Hematopoietic multipotent progenitor cell treated with erythropoietin and hydrocortisone succinate and interleukin-3 and kit ligand, for 17 days (in vitro differentiated cells): ENCODE measurements around the gene CCDC50.

Experiments
- DNase-seq: peaks from one replicate; pipeline ENCODE4 v3.0.0-alpha.2; 2015; ENCODE audit warnings: low spot score

Gene CCDC50

GRCh38 chr3:191424881-191425280 lies 95.7 kb downstream of the CCDC50 start:
- DNase-seq = no peak

GRCh38 chr3:191425322-191425734 lies 96.1 kb downstream of the CCDC50 start:
- DNase-seq = no peak

DNA sequence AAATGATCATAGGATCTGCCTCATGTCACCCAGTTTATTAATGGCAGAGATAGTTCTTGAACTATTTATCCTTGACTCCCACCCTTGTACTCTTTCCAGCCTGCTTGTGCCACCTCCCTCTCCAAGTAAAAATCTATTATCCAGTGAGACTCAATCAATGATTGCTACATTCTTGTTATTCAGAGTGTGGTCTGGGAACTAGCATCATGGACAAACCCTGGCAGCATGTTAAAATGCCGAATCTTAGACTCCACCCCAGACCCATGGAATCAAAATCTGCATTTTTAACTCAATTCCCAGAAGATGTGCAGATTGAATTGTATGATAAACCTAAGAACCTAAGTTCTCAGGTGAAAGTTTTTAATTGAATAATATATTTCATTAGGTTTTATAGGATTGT lies 97.1 kb downstream of the CCDC50 start:
- no peak for DNase-seq

- no peak for DNase-seq
These were observed 99.0 kb downstream of the CCDC50 start for GRCh38 chr3:191428177-191428576.

- DNase-seq = no peak
These were observed 100.9 kb downstream of the CCDC50 start for GRCh38 chr3:191430103-191430502.

DNA sequence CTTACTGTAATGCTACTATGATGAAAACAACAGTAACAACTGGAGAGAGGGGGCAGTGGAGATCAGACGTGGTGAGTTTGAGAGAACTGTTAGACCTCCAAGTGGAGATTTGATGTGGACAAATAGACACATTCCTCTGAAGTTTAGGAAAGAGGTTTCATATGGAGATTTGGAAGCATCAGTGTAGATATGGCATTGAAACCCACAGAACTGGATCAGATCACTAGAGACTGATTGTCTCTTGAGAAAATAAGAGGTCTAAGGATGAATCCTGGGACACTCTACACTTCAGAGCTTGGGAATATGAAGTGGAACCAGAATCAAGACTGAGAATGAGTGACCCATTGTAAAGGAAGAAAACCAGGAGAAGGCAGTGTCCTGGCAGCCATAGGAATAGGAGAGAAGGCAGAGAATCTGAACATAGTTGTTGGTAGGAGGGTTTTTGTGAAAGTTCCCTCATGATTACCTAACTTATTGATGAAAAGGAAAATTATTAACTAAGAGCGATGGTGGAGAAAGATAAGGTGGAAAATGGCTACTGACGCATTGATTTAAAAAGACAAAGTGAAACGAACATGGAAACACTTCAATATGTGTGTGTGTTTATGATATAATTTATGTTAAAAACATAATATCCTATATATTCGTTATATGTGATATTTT lies 102.1 kb downstream of the CCDC50 start:
- no peak for DNase-seq

DNA sequence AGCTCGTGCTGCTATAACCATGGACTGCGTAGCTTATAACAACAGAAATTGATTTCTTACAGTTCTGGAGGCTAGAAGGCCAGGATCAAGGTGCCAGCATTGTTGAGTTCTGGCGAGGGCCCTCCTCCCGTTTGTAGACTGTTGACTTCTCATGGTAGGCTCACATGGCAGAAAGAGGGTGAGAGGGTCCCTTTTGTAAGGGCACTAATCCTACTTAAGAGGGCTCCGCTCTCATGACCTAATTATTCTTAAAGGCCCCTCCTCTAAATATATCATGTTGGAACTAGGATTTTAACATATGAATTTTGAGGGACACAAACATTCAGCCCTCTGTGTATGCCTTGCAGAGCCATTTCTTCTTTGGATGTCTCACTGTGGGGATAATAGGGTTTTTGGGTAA lies 103.0 kb downstream of the CCDC50 start:
- no peak for DNase-seq

DNA sequence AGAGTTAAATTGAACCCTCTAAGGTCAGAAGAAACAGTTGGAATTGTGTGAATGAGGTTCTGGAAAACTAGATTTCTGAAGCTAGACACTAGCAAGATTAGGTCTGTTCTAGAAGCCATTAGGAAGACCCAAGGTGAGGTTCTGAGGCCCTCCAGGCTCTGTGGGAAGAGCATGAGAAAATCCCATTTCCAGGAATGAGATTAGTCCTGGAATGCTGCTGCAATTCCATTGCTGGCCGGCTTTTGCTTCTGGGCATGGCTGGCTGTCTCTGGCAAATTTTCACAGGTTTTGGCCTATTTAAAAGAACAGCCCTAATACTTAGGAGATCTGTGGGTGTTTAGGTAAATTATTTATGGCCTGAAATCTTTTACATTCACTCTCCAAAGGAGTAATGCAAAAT lies 104.8 kb downstream of the CCDC50 start:
- DNase-seq = no peak

DNA sequence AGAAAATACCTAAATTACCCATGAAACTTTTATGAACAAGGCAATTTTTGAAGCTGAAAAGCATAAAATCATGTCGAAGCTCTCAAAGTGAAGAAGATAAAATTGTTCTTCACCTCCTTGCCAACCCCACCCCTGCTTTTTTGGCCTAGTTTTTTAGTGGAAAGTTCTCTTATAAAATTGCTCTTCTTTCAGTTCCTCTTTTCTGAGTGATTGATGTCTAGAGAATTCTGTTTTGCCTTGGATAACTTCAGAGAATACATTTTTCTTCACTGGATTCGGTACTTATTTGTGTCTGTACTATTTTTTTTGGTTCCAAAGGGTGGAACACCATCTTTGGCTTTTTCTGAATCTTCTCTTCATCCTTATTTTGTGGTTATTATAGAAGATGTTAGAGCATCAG lies 106.8 kb downstream of the CCDC50 start:
- DNase-seq = no peak

DNA sequence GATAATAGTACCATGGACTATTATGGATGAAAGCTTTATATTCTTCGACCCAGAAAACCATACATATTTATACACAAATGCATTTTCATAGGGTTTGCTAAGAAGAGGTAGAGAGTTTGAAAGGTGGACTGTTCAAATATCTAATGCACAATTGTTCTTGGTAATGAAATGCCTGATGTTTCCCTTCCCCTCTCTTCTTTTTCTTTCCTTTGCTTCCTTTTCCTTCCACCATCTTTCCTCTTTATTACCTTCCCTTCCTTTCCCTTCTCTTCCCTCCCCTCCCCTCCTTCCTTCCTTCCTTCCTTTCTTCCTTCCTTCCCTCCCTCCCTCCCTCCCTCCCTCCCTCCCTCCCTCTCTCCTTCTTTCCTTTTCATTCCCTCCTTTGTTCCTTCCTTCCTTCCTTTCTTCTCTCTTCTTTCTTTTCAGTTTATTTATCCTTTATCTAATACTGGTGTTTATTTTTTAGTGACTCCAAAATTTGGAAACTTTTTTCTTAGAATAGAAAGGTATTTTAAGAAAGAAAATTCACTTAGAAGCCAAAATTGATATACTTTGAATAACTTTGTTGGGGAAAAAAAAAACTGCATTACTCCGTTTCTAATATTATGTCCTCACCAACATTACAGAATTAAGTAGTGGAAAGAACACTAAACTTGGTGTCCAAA lies 109.1 kb downstream of the CCDC50 start:
- DNase-seq = no peak

GRCh38 chr3:191440532-191440931 lies 111.3 kb downstream of the CCDC50 start:
- DNase-seq = no peak

- DNase-seq = no peak
These were observed 112.5 kb downstream of the CCDC50 start for GRCh38 chr3:191441687-191442086.

- DNase-seq = no peak
These were observed 115.4 kb downstream of the CCDC50 start for GRCh38 chr3:191444569-191444968.
